ENCODE results near the gene RPS28. TPM values are rescaled to one million over a fixed set of nuclear protein-coding genes. Genes with fewer than 3 reads are reported as not detected.

The RPS28 gene
- polyA plus RNA-seq, 1 donor = 697 TPM

Other genes starting within 250 kb of the RPS28 start
- gene FBN3, start 171.9 kb upstream of the RPS28 start, polyA plus RNA-seq (ENCODE audit: insufficient read length) = 6.4 TPM
- 12.5 TPM for gene CERS4, start 112.1 kb upstream of the RPS28 start, polyA plus RNA-seq (ENCODE audit: insufficient read length)
- 23.5 TPM for gene CD320, start 13.1 kb upstream of the RPS28 start, polyA plus RNA-seq (ENCODE audit: insufficient read length)
- 44.0 TPM for gene NDUFA7, start 121 bp upstream of the RPS28 start, polyA plus RNA-seq (ENCODE audit: insufficient read length)
- 10.3 TPM for gene KANK3, start 21.8 kb downstream of the RPS28 start, polyA plus RNA-seq (ENCODE audit: insufficient read length)
- gene ANGPTL4, start 42.7 kb downstream of the RPS28 start, polyA plus RNA-seq (ENCODE audit: insufficient read length) = 1.5 TPM
- gene RAB11B, start 68.9 kb downstream of the RPS28 start, polyA plus RNA-seq (ENCODE audit: insufficient read length) = 69.6 TPM
- 14.9 TPM for gene MARCHF2, start 91.8 kb downstream of the RPS28 start, polyA plus RNA-seq (ENCODE audit: insufficient read length)
- 170 TPM for gene HNRNPM, start 123.5 kb downstream of the RPS28 start, polyA plus RNA-seq (ENCODE audit: insufficient read length)
- 2.2 TPM for gene PRAM1, start 181.1 kb downstream of the RPS28 start, polyA plus RNA-seq (ENCODE audit: insufficient read length)
- gene ZNF414, start 192.7 kb downstream of the RPS28 start, polyA plus RNA-seq (ENCODE audit: insufficient read length) = 13.8 TPM

Data from forelimb muscle (tissue), 1 donor.